ENCODE data around the gene MAN2C1. TPM values are rescaled to one million over a fixed set of nuclear protein-coding genes. Genes with fewer than 3 reads are reported as not detected.

Gene MAN2C1
- total and polyA plus RNA-seq, 2 donors (not counting 1 experiment from before 2014, with no cell fraction given): 186 to 229 TPM

DNA sequence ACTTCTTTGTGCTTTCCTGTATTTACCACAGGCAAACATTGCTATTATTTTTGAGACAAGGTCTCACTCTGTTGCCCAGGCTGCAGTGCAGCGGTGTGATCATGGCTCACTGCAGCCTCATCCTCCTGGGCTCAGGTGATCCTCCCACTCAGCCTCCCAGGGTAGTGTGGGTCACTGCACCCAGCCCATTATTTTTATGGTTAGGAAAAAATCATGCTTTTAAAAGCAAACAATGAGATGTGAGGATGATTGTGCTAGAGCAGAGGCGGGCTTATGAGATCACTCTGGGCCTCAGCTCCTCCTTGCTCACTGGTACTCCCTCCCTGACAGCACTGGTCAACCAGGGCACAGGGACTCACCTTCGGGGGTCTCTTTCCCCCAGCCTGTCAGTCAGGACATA, 2.2 kb downstream of the MAN2C1 start:
- Histone ChIP-seq H3K9me3 (ENCODE audit: control extremely low read depth in 1 of 3, control insufficient read depth in 2 of 3, insufficient read depth in 1 of 3, low read length in 2 of 3) (no peaks in the 10 kb centered on the region), H4K20me1 (ENCODE audit: control insufficient read depth, insufficient read depth, low read length, poor library complexity, severe bottlenecking) (no peaks in the 10 kb centered on the region), H3K9ac (ENCODE audit: low read length) (no peak overlapping the region), H3K79me2 (ENCODE audit: control insufficient read depth, insufficient read depth, low read length) (no peaks in the 10 kb centered on the region), H3K27me3 (replicated peaks in 1 of 4; ENCODE audit: control extremely low read depth in 1 of 4, control insufficient read depth in 3 of 4, insufficient read depth in 4 of 4, low read length in 3 of 4) (no peaks in the 10 kb centered on the region), H3K4me3 (ENCODE audit: control extremely low read depth in 1 of 5, extremely low read depth in 1 of 5, insufficient read depth in 1 of 5, low read depth in 2 of 5, low read length in 4 of 5) (no peak overlapping the region), H2AFZ (ENCODE audit: insufficient read depth, low read depth, low read length, poor library complexity, severe bottlenecking) (no peak overlapping the region), H3K4me2 (replicated peaks; ENCODE audit: low read depth, low read length, poor library complexity, severe bottlenecking) (no peak overlapping the region), H3K36me3 (replicated peaks in 1 of 2; ENCODE audit: control extremely low read depth in 1 of 2, control insufficient read depth in 1 of 2, extremely low read depth in 1 of 2, insufficient read depth in 2 of 2, low read length in 1 of 2) (peaks cover 0 to 38% of the 10 kb centered on the region in 2 experiments), H3K27ac (ENCODE audit: low read length in 2 of 2) (no peak overlapping the region), H3K4me1 (ENCODE audit: control insufficient read depth in 2 of 2, insufficient read depth in 2 of 2, low read length in 2 of 2) (peaks cover 13 to 19% of the 10 kb centered on the region in 2 donors)
- POLR2A ChIA-PET: interaction anchor here (3.9 kb wide), 1 partner anchor 87 kb away, joined by 62 read pairs; the partner anchor contains the start of gene SIN3A
- DNase-seq: no peak
- TF ChIP-seq, protein P1, sequence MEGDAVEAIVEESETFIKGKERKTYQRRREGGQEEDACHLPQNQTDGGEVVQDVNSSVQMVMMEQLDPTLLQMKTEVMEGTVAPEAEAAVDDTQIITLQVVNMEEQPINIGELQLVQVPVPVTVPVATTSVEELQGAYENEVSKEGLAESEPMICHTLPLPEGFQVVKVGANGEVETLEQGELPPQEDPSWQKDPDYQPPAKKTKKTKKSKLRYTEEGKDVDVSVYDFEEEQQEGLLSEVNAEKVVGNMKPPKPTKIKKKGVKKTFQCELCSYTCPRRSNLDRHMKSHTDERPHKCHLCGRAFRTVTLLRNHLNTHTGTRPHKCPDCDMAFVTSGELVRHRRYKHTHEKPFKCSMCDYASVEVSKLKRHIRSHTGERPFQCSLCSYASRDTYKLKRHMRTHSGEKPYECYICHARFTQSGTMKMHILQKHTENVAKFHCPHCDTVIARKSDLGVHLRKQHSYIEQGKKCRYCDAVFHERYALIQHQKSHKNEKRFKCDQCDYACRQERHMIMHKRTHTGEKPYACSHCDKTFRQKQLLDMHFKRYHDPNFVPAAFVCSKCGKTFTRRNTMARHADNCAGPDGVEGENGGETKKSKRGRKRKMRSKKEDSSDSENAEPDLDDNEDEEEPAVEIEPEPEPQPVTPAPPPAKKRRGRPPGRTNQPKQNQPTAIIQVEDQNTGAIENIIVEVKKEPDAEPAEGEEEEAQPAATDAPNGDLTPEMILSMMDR (IDR thresholded peaks at IDR 0.05): no peak
- TF ChIP-seq EZH2 (IDR thresholded peaks at IDR 0.05; ENCODE audit: borderline replicate concordance, insufficient read depth, low read depth, low read length, poor library complexity, severe bottlenecking): no peak
- Mint-ChIP-seq H3K9me3 (ENCODE audit: insufficient read depth) (no peaks in the 10 kb centered on the region), H3K4me3 (no peak overlapping the region), H3K27ac (no peak overlapping the region), H3K27me3 (no peaks in the 10 kb centered on the region), H3K4me1 (peaks cover 27% of the 10 kb centered on the region)
- WGBS (ENCODE audit: insufficient coverage): no CpG with 5 or more reads among the region's 3 CpGs
- CTCF ChIA-PET: interaction anchor here (0.6 to 4.0 kb wide), 5 partner anchors 12 to 317 kb away, joined by 3 to 52 read pairs (median 3); partner anchors contain the start of gene NEIL1
- intact Hi-C loops (cut with micrococcal nuclease): loop anchor here (5.0 kb wide), 1 partner anchor 429 kb away; the partner anchor contains the start of gene COX5A
- no peak for ATAC-seq (ENCODE audit: low read depth)

DNA sequence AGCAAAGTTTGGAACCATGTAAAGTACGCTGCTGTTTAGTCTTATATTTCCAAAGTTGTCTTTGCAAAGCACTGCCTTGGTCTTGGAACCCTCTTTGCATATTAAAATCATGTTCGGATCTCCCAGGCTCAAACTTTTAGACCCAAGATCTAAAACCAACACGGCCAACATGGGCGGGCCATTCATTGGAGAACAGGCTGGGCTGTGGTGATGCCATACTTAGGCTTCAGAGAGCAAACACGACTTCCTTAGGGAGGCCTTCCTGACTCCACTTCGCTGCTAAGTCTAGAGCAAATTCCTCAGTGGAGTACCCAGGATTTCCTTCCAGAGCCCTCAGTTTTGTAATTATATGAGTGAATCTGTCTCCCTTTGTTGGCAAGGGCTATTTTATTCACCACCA, 3.5 kb downstream of the MAN2C1 start:
- POLR2A ChIA-PET: no interaction called here
- Histone ChIP-seq H3K4me1 (ENCODE audit: control insufficient read depth in 2 of 2, insufficient read depth in 2 of 2, low read length in 2 of 2) (peaks cover 13 to 19% of the 10 kb centered on the region in 2 donors), H3K79me2 (ENCODE audit: control insufficient read depth, insufficient read depth, low read length) (no peaks in the 10 kb centered on the region), H3K27ac (ENCODE audit: low read length in 2 of 2) (no peak overlapping the region), H3K4me2 (replicated peaks; ENCODE audit: low read depth, low read length, poor library complexity, severe bottlenecking) (no peak overlapping the region), H3K9ac (ENCODE audit: low read length) (no peak overlapping the region), H2AFZ (ENCODE audit: insufficient read depth, low read depth, low read length, poor library complexity, severe bottlenecking) (no peak overlapping the region), H3K4me3 (ENCODE audit: control extremely low read depth in 1 of 5, extremely low read depth in 1 of 5, insufficient read depth in 1 of 5, low read depth in 2 of 5, low read length in 4 of 5) (no peak overlapping the region), H4K20me1 (ENCODE audit: control insufficient read depth, insufficient read depth, low read length, poor library complexity, severe bottlenecking) (no peaks in the 10 kb centered on the region), H3K36me3 (replicated peaks in 1 of 2; ENCODE audit: control extremely low read depth in 1 of 2, control insufficient read depth in 1 of 2, extremely low read depth in 1 of 2, insufficient read depth in 2 of 2, low read length in 1 of 2) (peaks cover 0 to 39% of the 10 kb centered on the region in 2 experiments), H3K27me3 (replicated peaks in 1 of 4; ENCODE audit: control extremely low read depth in 1 of 4, control insufficient read depth in 3 of 4, insufficient read depth in 4 of 4, low read length in 3 of 4) (no peaks in the 10 kb centered on the region), H3K9me3 (ENCODE audit: control extremely low read depth in 1 of 3, control insufficient read depth in 2 of 3, insufficient read depth in 1 of 3, low read length in 2 of 3) (no peaks in the 10 kb centered on the region)
- H3K27ac Mint-ChIP-seq: no peak overlapping the region
- H3K27me3 Mint-ChIP-seq: no peaks in the 10 kb centered on the region
- H3K4me1 Mint-ChIP-seq: peaks cover 27% of the 10 kb centered on the region
- CTCF ChIA-PET: interaction anchor here (1.2 kb wide), 1 partner anchor 20 kb away, joined by 3 read pairs; no protein-coding TSS in a partner anchor
- no peaks in the 10 kb centered on the region for H3K9me3 Mint-ChIP-seq (ENCODE audit: insufficient read depth)
- intact Hi-C loops (cut with micrococcal nuclease): loop anchor here (5.0 kb wide), 1 partner anchor 428 kb away; the partner anchor contains the start of gene COX5A
- 96% methylated on average over 3 of the region's 6 CpGs for whole genome bisulfite sequencing (ENCODE audit: insufficient coverage)
- ATAC-seq (ENCODE audit: low read depth) (no peak), DNase-seq (no peak)
- no peak for TF ChIP-seq EZH2 (IDR thresholded peaks at IDR 0.05; ENCODE audit: borderline replicate concordance, insufficient read depth, low read depth, low read length, poor library complexity, severe bottlenecking)
- TF ChIP-seq, protein P1 (IDR thresholded peaks at IDR 0.05): no peak
- no peak overlapping the region for H3K4me3 Mint-ChIP-seq

Data from B cell (primary cell).